GM12878 (cell line): ENCODE measurements around the gene CALM3. TPM values are rescaled to one million over a fixed set of nuclear protein-coding genes. Genes with fewer than 3 reads are reported as not detected.
A peak's percentile ranks its signal among the peaks of the same experiment; 100 is the strongest.

Experiments used
- BRCA1 ChIP-seq: IDR thresholded peaks from 2 replicates; pipeline ENCODE4 v1.6.1; 2011; ENCODE audit warnings: low read depth, low read length, improper control_type of control experiment
- CBFB ChIP-seq: IDR thresholded peaks from 2 replicates; pipeline ENCODE4 v1.6.1; 2016; ENCODE audit warnings: antibody characterized with exemption, low read depth
- CBX5 ChIP-seq: sonication (generic); IDR thresholded peaks from 2 replicates; pipeline ENCODE4 v1.6.1; 2016; ENCODE audit warnings: low read depth, moderate library complexity, mild to moderate bottlenecking, inconsistent platforms
- CEBPZ ChIP-seq: fragments of 150-350 bp; IDR thresholded peaks from 2 replicates; pipeline ENCODE4 v1.6.1; 2016; ENCODE audit warnings: low read depth, low read length
- FOXK2 ChIP-seq: fragments of 450-650 bp; IDR thresholded peaks from 2 replicates; pipeline ENCODE4 v1.6.1; 2017; ENCODE audit warnings: mild to moderate bottlenecking, moderate library complexity
- GATAD2B ChIP-seq: fragments of 450-650 bp; conservative IDR thresholded peaks from 2 replicates; pipeline ENCODE4 v1.6.1; 2017; ENCODE audit warnings: low read depth, mild to moderate bottlenecking, moderate library complexity
- KAT2A ChIP-seq: conservative IDR thresholded peaks from 2 replicates; pipeline ENCODE4 v1.6.1; 2011; ENCODE audit warnings: low read depth, low read length; ENCODE audit not compliant: control insufficient read depth
- KDM1A ChIP-seq: fragments of 200-600 bp; sonication (generic); IDR thresholded peaks from 2 replicates; pipeline ENCODE4 v1.6.1; 2016; ENCODE audit warnings: borderline replicate concordance
- LARP7 ChIP-seq: fragments of 450-650 bp; IDR thresholded peaks from 2 replicates; pipeline ENCODE4 v1.6.1; 2017; ENCODE audit warnings: mild to moderate bottlenecking
- NFYA ChIP-seq: IDR thresholded peaks from 2 replicates; pipeline ENCODE4 v1.6.1; 2011; ENCODE audit warnings: low read depth, mild to moderate bottlenecking, low read length, improper control_type of control experiment, borderline replicate concordance
- NFYB ChIP-seq: IDR thresholded peaks from 2 replicates; pipeline ENCODE4 v1.6.1; 2011; ENCODE audit warnings: low read depth, mild to moderate bottlenecking, low read length, improper control_type of control experiment, moderate library complexity; ENCODE audit not compliant: insufficient read depth
- PKNOX1 ChIP-seq: fragments of 450-650 bp; IDR thresholded peaks from 2 replicates; pipeline ENCODE4 v1.6.1; 2016; ENCODE audit warnings: mild to moderate bottlenecking
- POLR2AphosphoS2 ChIP-seq: IDR thresholded peaks from 2 replicates; pipeline ENCODE4 v1.6.1; 2011; ENCODE audit warnings: low read depth, mild to moderate bottlenecking, low read length, improper control_type of control experiment, moderate library complexity
- POLR2AphosphoS5 ChIP-seq: IDR thresholded peaks from 2 replicates; pipeline ENCODE4 v1.6.1; 2011; ENCODE audit warnings: mild to moderate bottlenecking, low read length, inconsistent platforms
- SIN3A ChIP-seq: IDR thresholded peaks from 2 replicates; pipeline ENCODE4 v1.6.1; 2012; ENCODE audit warnings: low read depth, low read length, improper control_type of control experiment
- SMARCA5 ChIP-seq: fragments of 450-650 bp; IDR thresholded peaks from 2 replicates; pipeline ENCODE4 v1.6.1; 2017; ENCODE audit warnings: mild to moderate bottlenecking
- SP1 ChIP-seq: IDR thresholded peaks from one replicate; pipeline ENCODE4 v1.6.1; 2011; ENCODE audit warnings: low read depth, low read length
- SREBF1 ChIP-seq: IDR thresholded peaks from 2 replicates; pipeline ENCODE4 v1.6.1; 2012; ENCODE audit warnings: mild to moderate bottlenecking, low read length
- STAT1 ChIP-seq: fragments of 450-650 bp; conservative IDR thresholded peaks from 2 replicates; pipeline ENCODE4 v1.6.1; 2014; ENCODE audit warnings: antibody characterized with exemption, mild to moderate bottlenecking
- STAT3 ChIP-seq: IDR thresholded peaks from 2 replicates; pipeline ENCODE4 v1.6.1; 2011; ENCODE audit warnings: low read depth, low read length, improper control_type of control experiment
- TAF1 ChIP-seq: IDR thresholded peaks from 2 replicates; pipeline ENCODE4 v1.6.1; 2011; ENCODE audit warnings: mild to moderate bottlenecking, low read depth, low read length, borderline replicate concordance
- TBL1XR1 ChIP-seq: IDR thresholded peaks from 2 replicates; pipeline ENCODE4 v1.6.1; 2012; ENCODE audit warnings: low read depth, low read length, improper control_type of control experiment
- YY1 ChIP-seq: IDR thresholded peaks from 2 replicates; pipeline ENCODE4 v1.6.1; 2011; ENCODE audit warnings: low read depth, mild to moderate bottlenecking, low read length
- ZNF24 ChIP-seq: fragments of 450-650 bp; IDR thresholded peaks from 2 replicates; pipeline ENCODE4 v1.6.1; 2017; ENCODE audit warnings: antibody characterized with exemption, mild to moderate bottlenecking
- ZSCAN29 ChIP-seq: fragments of 450-650 bp; IDR thresholded peaks from 2 replicates; pipeline ENCODE4 v1.6.1; 2017; ENCODE audit warnings: mild to moderate bottlenecking, moderate library complexity
- polyA plus RNA-seq, 11 experiments: library from polyadenylated mRNA; depleted of rRNA in 4 of 11; unstranded in 6 of 11; stranded (reverse) in 5 of 11; fragments of >200 nt; fragmentation: Nextera tagmentation in 4 of 11; fragmentation: Illumina TruSeq in 1 of 11; extraction: Ambion mirVana in 4 of 11; extraction: Trizol in 1 of 11; gene quantifications; 1 replicate in 1 of 11; 2 replicates in 10 of 11; pipeline versions ENCODE4 v1.2.1 to v1.2.3, GENCODE V29; 2011 to 2016; ENCODE audit warnings: inconsistent platforms in 2 of 11, missing spikeins in 2 of 11, low read depth in 1 of 11
- total RNA-seq, 4 experiments: library from RNA; depleted of rRNA in 3 of 4; stranded (reverse); fragments of >200 nt in 3 of 4; fragmentation: Illumina TruSeq in 1 of 4; extraction: Trizol in 1 of 4; gene quantifications; 2 replicates each; pipeline versions ENCODE4 v1.2.1 to v1.2.3, GENCODE V29; 2013 to 2021
- TF ChIP-seq, protein P1 (sequence below): fragments of 450-650 bp; IDR thresholded peaks from 2 replicates; pipeline ENCODE4 v1.6.1; 2017; ENCODE audit warnings: mild to moderate bottlenecking, moderate library complexity

CALM3 gene
- total and polyA plus RNA-seq, 10 of the 15 experiments (the other 5 are each of a cell fraction or from before 2014, with no cell fraction given), result 164 to 849 (median 347) TPM

- TF ChIP-seq BRCA1, result no peak
- TF ChIP-seq POLR2AphosphoS2, result no peak
- TF ChIP-seq TBL1XR1, result no peak
- TF ChIP-seq CBFB, result no peak
- peak; percentile 50; the same call in 1 of the 2 replicates for TF ChIP-seq SMARCA5
- TF ChIP-seq STAT3, result no peak
- no peak for TF ChIP-seq KAT2A
- no peak for TF ChIP-seq POLR2AphosphoS5
- TF ChIP-seq LARP7, result 0 out of 2 replicates have a peak, but pooled peaks have one; percentile 24
- TF ChIP-seq NFYB, result no peak
- TF ChIP-seq ZNF24, result no peak
- TF ChIP-seq SP1, result no peak
- no peak for TF ChIP-seq SIN3A
- no peak for TF ChIP-seq CEBPZ
- no peak for TF ChIP-seq FOXK2
- TF ChIP-seq ZSCAN29, result no peak
- TF ChIP-seq TAF1, result no peak
- TF ChIP-seq NFYA, result no peak
- peak; percentile 70 for TF ChIP-seq YY1
- no peak for TF ChIP-seq PKNOX1
- TF ChIP-seq, protein P1, sequence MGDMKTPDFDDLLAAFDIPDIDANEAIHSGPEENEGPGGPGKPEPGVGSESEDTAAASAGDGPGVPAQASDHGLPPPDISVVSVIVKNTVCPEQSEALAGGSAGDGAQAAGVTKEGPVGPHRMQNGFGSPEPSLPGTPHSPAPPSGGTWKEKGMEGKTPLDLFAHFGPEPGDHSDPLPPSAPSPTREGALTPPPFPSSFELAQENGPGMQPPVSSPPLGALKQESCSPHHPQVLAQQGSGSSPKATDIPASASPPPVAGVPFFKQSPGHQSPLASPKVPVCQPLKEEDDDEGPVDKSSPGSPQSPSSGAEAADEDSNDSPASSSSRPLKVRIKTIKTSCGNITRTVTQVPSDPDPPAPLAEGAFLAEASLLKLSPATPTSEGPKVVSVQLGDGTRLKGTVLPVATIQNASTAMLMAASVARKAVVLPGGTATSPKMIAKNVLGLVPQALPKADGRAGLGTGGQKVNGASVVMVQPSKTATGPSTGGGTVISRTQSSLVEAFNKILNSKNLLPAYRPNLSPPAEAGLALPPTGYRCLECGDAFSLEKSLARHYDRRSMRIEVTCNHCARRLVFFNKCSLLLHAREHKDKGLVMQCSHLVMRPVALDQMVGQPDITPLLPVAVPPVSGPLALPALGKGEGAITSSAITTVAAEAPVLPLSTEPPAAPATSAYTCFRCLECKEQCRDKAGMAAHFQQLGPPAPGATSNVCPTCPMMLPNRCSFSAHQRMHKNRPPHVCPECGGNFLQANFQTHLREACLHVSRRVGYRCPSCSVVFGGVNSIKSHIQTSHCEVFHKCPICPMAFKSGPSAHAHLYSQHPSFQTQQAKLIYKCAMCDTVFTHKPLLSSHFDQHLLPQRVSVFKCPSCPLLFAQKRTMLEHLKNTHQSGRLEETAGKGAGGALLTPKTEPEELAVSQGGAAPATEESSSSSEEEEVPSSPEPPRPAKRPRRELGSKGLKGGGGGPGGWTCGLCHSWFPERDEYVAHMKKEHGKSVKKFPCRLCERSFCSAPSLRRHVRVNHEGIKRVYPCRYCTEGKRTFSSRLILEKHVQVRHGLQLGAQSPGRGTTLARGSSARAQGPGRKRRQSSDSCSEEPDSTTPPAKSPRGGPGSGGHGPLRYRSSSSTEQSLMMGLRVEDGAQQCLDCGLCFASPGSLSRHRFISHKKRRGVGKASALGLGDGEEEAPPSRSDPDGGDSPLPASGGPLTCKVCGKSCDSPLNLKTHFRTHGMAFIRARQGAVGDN, result no peak
- no peak for TF ChIP-seq KDM1A
- no peak for TF ChIP-seq STAT1
- no peak for TF ChIP-seq SREBF1
- TF ChIP-seq GATAD2B, result no peak
- TF ChIP-seq CBX5, result no peak
Measured at GRCh38 chr19:46614114-46614722, 13.1 kb downstream of the CALM3 start (continued).
